HS-5 (cell line): Measurements from ENCODE around the gene TOMM34.

Source experiments
- DNase-seq: peaks from one replicate; pipeline ENCODE4 v3.0.0-alpha.2; 2012; ENCODE audit warnings: low read depth

The TOMM34 gene

GRCh38 chr20:44930517-44931168 lies 29.6 kb downstream of the TOMM34 start:
- no peak for DNase-seq

GRCh38 chr20:44928595-44928994 lies 31.6 kb downstream of the TOMM34 start:
- DNase-seq, result no peak

GRCh38 chr20:44924541-44924940 lies 35.7 kb downstream of the TOMM34 start:
- no peak for DNase-seq

- DNase-seq, result no peak
Measured at GRCh38 chr20:44921447-44921846, 38.8 kb downstream of the TOMM34 start.

- DNase-seq, result no peak
Measured at GRCh38 chr20:44918761-44919160, 41.4 kb downstream of the TOMM34 start.

GRCh38 chr20:44918342-44918741 lies 41.9 kb downstream of the TOMM34 start:
- DNase-seq, result no peak

GRCh38 chr20:44917399-44917798 lies 42.8 kb downstream of the TOMM34 start:
- DNase-seq, result no peak

- no peak for DNase-seq
Measured at GRCh38 chr20:44916586-44916985, 43.6 kb downstream of the TOMM34 start.

- DNase-seq, result no peak
Measured at GRCh38 chr20:44914924-44915323, 45.3 kb downstream of the TOMM34 start.

GRCh38 chr20:44912189-44912588 lies 48.0 kb downstream of the TOMM34 start:
- no peak for DNase-seq

- DNase-seq, result no peak
Measured at GRCh38 chr20:44911264-44911921, 48.8 kb downstream of the TOMM34 start.

- no peak for DNase-seq
Measured at GRCh38 chr20:44910690-44911262, 49.4 kb downstream of the TOMM34 start.

- no peak for DNase-seq
Measured at GRCh38 chr20:44909872-44910689, 50.1 kb downstream of the TOMM34 start, which contains the start of gene PABPC1L. Gene PABPC1L, plus strand, starts transcription at chr20:44910060. Its CDS starts 84 bp downstream, at chr20:44910144.

GRCh38 chr20:44908987-44909871 lies 51.0 kb downstream of the TOMM34 start:
- no peak for DNase-seq

GRCh38 chr20:44904377-44904776 lies 55.8 kb downstream of the TOMM34 start:
- DNase-seq, result no peak

- no peak for DNase-seq
Measured at GRCh38 chr20:44901974-44902373, 58.2 kb downstream of the TOMM34 start.

- no peak for DNase-seq
Measured at GRCh38 chr20:44900231-44900854, 59.9 kb downstream of the TOMM34 start.

GRCh38 chr20:44897133-44897532 lies 63.1 kb downstream of the TOMM34 start:
- DNase-seq, result no peak

GRCh38 chr20:44896583-44896982 lies 63.6 kb downstream of the TOMM34 start:
- DNase-seq, result no peak

- no peak for DNase-seq
Measured at GRCh38 chr20:44894959-44895358, 65.2 kb downstream of the TOMM34 start.
